ENCODE measurements around the gene NHERF2. TPM values are rescaled to one million over a fixed set of nuclear protein-coding genes. Genes with fewer than 3 reads are reported as not detected.

NHERF2 gene
- total RNA-seq, 2 experiments from 2014 or later: 1.9 to 2.0 TPM

DNA sequence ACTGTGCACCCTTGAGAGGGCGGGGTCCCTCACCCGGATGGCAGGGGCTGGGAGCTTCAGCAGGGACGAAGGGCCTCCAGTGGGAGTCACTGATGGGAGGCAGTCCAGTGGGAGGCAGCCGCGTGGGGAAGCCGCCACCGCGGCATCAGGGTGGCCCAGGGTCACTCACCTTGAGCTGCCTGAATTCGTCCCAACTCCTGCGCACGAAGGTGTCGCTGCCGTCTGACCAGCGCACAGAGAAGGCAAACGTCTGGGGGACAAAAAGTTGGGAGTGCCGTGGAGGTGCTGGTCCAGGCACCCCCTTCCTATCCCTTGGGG, 46.0 kb upstream of the NHERF2 start:
- peaks cover 20% of the 10 kb centered on the region for H3K36me3 Mint-ChIP-seq (ENCODE audit: low read depth)
- peaks cover 32 to 40% of the 10 kb centered on the region in 2 experiments for H3K27me3 ChIP-seq (ENCODE audit: control insufficient read depth in 1 of 2, insufficient read depth in 2 of 2, low read length in 2 of 2)
- no peak for DNase-seq
- no peak overlapping the region for H3K27ac Mint-ChIP-seq
- peaks cover 20% of the 10 kb centered on the region for H3K4me1 Mint-ChIP-seq (ENCODE audit: low read depth)
- intact Hi-C loops (cut with DNase I, micrococcal nuclease): no loop called here
- H3K9me3 Mint-ChIP-seq: no peaks in the 10 kb centered on the region
- POLR2A ChIA-PET: interaction anchor here (0.7 to 6.8 kb wide), 4 partner anchors 9 to 302 kb away, joined by 3 to 62 read pairs (median 4); partner anchors contain the start of genes JPT2, RPS2 and TBL3
- TF ChIP-seq, protein P1, sequence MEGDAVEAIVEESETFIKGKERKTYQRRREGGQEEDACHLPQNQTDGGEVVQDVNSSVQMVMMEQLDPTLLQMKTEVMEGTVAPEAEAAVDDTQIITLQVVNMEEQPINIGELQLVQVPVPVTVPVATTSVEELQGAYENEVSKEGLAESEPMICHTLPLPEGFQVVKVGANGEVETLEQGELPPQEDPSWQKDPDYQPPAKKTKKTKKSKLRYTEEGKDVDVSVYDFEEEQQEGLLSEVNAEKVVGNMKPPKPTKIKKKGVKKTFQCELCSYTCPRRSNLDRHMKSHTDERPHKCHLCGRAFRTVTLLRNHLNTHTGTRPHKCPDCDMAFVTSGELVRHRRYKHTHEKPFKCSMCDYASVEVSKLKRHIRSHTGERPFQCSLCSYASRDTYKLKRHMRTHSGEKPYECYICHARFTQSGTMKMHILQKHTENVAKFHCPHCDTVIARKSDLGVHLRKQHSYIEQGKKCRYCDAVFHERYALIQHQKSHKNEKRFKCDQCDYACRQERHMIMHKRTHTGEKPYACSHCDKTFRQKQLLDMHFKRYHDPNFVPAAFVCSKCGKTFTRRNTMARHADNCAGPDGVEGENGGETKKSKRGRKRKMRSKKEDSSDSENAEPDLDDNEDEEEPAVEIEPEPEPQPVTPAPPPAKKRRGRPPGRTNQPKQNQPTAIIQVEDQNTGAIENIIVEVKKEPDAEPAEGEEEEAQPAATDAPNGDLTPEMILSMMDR (IDR thresholded peaks at IDR 0.05): no peak
- no peak overlapping the region for H3K27ac ChIP-seq (ENCODE audit: low read depth in 1 of 2, low read length in 2 of 2)
- H3K36me3 ChIP-seq (ENCODE audit: insufficient read depth, low read length): peaks cover 33% of the 10 kb centered on the region
- H3K9me3 ChIP-seq (ENCODE audit: control insufficient read depth in 1 of 2, insufficient read depth in 1 of 2, low read length in 2 of 2): peaks cover 0 to 24% of the 10 kb centered on the region in 2 experiments
- H3K4me3 Mint-ChIP-seq: peak overlapping the region; percentile 25
- CTCF ChIA-PET: no interaction called here
- ATAC-seq (ENCODE audit: poor library complexity): no peak
- H3K27me3 Mint-ChIP-seq: peaks cover 28% of the 10 kb centered on the region
- no peak overlapping the region for H3K4me3 ChIP-seq (ENCODE audit: low read length)
- peaks cover 48% of the 10 kb centered on the region for H3K4me1 ChIP-seq (ENCODE audit: insufficient read depth, low read length)

DNA sequence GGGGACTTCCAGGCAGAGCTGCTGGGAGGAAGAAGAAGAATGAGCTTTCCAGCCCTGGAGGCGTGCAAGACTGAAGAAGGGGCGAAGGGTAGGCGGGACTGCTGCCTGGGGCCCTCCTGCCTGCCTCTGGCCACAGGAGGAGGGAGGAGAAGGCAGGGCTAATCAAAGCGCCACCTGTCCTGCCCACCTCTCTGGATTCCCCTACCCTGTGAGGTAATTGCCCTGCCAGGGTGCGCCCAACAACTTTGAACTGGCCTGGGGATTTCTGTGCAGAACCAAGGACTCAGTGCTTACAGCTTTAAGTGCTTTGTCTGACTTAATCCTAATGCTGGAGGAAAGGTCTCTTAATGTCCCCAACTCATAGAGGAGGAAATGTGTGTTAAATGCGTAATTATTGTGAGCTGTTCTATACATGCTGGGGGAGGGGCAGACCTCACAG, 45.3 kb upstream of the NHERF2 start, which contains the start of gene NOXO1:
TSS of gene NOXO1 (minus strand) at position 72 of the 439 bp plus-strand sequence. CDS start 290 bp downstream, outside the sequence.
- Mint-ChIP-seq H3K9me3 (no peaks in the 10 kb centered on the region), H3K27me3 (peaks cover 28% of the 10 kb centered on the region), H3K27ac (no peak within 1 kb of the TSS), H3K4me3 (peak within 1 kb of the TSS; percentile 84), H3K36me3 (ENCODE audit: low read depth) (peaks cover 18% of the 10 kb centered on the region), H3K4me1 (ENCODE audit: low read depth) (peaks cover 20% of the 10 kb centered on the region)
- intact Hi-C loops (cut with DNase I, micrococcal nuclease): no loop called here
- Histone ChIP-seq H3K9me3 (ENCODE audit: control insufficient read depth in 1 of 2, insufficient read depth in 1 of 2, low read length in 2 of 2) (peaks cover 0 to 24% of the 10 kb centered on the region in 2 experiments), H3K4me3 (ENCODE audit: low read length) (no peak within 1 kb of the TSS), H3K27me3 (ENCODE audit: control insufficient read depth in 1 of 2, insufficient read depth in 2 of 2, low read length in 2 of 2) (peaks cover 32 to 40% of the 10 kb centered on the region in 2 experiments), H3K27ac (ENCODE audit: low read depth in 1 of 2, low read length in 2 of 2) (no peak within 1 kb of the TSS), H3K4me1 (ENCODE audit: insufficient read depth, low read length) (peaks cover 49% of the 10 kb centered on the region), H3K36me3 (ENCODE audit: insufficient read depth, low read length) (peaks cover 34% of the 10 kb centered on the region)
- POLR2A ChIA-PET: interaction anchor here (0.6 to 6.8 kb wide), 3 partner anchors 10 to 17 kb away, joined by 3 to 62 read pairs (median 5); partner anchors contain the start of genes RPS2 and TBL3
- CTCF ChIA-PET: no interaction called here
- TF ChIP-seq, protein P1 (IDR thresholded peaks at IDR 0.05): no peak
- ATAC-seq (ENCODE audit: poor library complexity): no peak
- peak in 2 of 14 experiments; percentile 59 for DNase-seq

GRCh38 chr16:1982013-1982433, 44.7 kb upstream of the NHERF2 start:
- POLR2A ChIA-PET: interaction anchor here (0.6 to 6.8 kb wide), 3 partner anchors 11 to 17 kb away, joined by 3 to 62 read pairs (median 5); partner anchors contain the start of genes RPS2 and TBL3

More at GRCh38 chr16:1982013-1982433, 44.7 kb upstream of the NHERF2 start:
- Mint-ChIP-seq H3K4me3 (peak overlapping the region; percentile 84), H3K27ac (no peak overlapping the region), H3K36me3 (ENCODE audit: low read depth) (peaks cover 19% of the 10 kb centered on the region), H3K4me1 (ENCODE audit: low read depth) (peaks cover 20% of the 10 kb centered on the region), H3K27me3 (peaks cover 34% of the 10 kb centered on the region), H3K9me3 (no peaks in the 10 kb centered on the region)
- Histone ChIP-seq H3K27ac (ENCODE audit: low read depth in 1 of 2, low read length in 2 of 2) (no peak overlapping the region), H3K9me3 (ENCODE audit: control insufficient read depth in 1 of 2, insufficient read depth in 1 of 2, low read length in 2 of 2) (peaks cover 0 to 24% of the 10 kb centered on the region in 2 experiments), H3K27me3 (ENCODE audit: control insufficient read depth in 1 of 2, insufficient read depth in 2 of 2, low read length in 2 of 2) (peaks cover 32 to 40% of the 10 kb centered on the region in 2 experiments), H3K4me1 (ENCODE audit: insufficient read depth, low read length) (peaks cover 49% of the 10 kb centered on the region), H3K36me3 (ENCODE audit: insufficient read depth, low read length) (peaks cover 27% of the 10 kb centered on the region), H3K4me3 (ENCODE audit: low read length) (no peak overlapping the region)
- DNase-seq: no peak
- CTCF ChIA-PET: interaction anchor here (1.1 kb wide), 1 partner anchor 158 kb away, joined by 5 read pairs; no protein-coding TSS in a partner anchor
- intact Hi-C loops (cut with DNase I, micrococcal nuclease): no loop called here
- TF ChIP-seq, protein P1 (IDR thresholded peaks at IDR 0.05): no peak
- ATAC-seq (ENCODE audit: poor library complexity): no peak

Measured in CD4-positive, alpha-beta T cell (primary cell).